ENCODE data around the gene PHF14. TPM values are rescaled to one million over a fixed set of nuclear protein-coding genes. Genes with fewer than 3 reads are reported as not detected.

The PHF14 gene
- total RNA-seq, 1 experiment from 2014 or later: 50.8 TPM

DNA sequence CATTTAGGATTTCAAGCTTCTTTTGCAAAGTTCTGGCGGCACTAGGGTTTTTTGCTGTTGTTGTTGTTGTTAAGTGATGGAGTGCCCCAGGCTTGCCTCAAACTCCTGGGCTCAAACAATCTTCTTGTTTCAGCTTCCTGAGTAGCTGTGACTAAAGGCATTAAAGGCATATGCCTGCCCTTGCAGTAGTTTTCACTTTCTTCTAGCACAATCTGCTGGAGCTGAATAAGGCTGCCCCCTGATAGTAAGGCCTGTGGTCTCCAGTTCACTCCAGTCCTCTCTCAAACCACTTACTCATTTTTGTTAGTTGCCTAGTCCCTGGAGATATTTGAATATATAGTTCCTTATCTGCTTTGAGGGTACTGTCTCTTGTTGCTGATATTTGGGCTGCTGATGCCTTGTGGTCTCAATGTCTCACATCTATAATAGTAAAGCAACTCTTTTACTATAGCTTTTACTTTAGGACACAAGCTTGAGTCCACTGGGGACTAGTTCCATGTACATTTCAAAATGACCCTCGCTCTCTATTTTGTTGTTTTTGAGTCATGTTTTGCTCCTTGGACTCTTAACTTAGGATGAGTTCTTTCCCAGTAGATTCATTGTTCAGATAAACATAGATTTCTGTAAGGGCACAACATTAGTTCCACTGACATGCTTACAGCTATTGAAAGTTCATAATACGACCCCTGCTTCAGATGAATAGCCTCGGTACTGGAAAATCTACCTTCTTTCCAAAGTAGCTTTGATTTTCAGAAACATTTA lies 25.5 kb downstream of the PHF14 start:
- TF ChIP-seq, protein P1, sequence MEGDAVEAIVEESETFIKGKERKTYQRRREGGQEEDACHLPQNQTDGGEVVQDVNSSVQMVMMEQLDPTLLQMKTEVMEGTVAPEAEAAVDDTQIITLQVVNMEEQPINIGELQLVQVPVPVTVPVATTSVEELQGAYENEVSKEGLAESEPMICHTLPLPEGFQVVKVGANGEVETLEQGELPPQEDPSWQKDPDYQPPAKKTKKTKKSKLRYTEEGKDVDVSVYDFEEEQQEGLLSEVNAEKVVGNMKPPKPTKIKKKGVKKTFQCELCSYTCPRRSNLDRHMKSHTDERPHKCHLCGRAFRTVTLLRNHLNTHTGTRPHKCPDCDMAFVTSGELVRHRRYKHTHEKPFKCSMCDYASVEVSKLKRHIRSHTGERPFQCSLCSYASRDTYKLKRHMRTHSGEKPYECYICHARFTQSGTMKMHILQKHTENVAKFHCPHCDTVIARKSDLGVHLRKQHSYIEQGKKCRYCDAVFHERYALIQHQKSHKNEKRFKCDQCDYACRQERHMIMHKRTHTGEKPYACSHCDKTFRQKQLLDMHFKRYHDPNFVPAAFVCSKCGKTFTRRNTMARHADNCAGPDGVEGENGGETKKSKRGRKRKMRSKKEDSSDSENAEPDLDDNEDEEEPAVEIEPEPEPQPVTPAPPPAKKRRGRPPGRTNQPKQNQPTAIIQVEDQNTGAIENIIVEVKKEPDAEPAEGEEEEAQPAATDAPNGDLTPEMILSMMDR (conservative IDR thresholded peaks at IDR 0.05): no peak
- Mint-ChIP-seq H3K4me3 (no peak overlapping the region), H3K36me3 (ENCODE audit: insufficient read depth in 1 of 3, low read depth in 3 of 3) (peaks cover 29 to 61% (median 46%) of the 10 kb centered on the region in 3 experiments), H3K27ac (peak overlapping the region in 2 of 3 experiments; percentile 36 to 53; a peak in 3 of 7 replicates), H3K9me3 (peaks cover 8 to 15% of the 10 kb centered on the region in 2 experiments), H3K4me1 (peaks cover 3 to 7% of the 10 kb centered on the region in 2 experiments), H3K27me3 (ENCODE audit: low read depth) (no peaks in the 10 kb centered on the region)
- no peak for DNase-seq
- Histone ChIP-seq H3K79me1 (ENCODE audit: insufficient read depth, low read depth, low read length, poor library complexity, severe bottlenecking) (no peaks in the 10 kb centered on the region), H3K4ac (ENCODE audit: low read depth, low read length) (no peak overlapping the region), H2BK15ac (ENCODE audit: low read depth, low read length) (no peak overlapping the region), H2BK120ac (ENCODE audit: low read depth, low read length, poor library complexity, severe bottlenecking) (no peak overlapping the region), H4K8ac (replicated peaks; ENCODE audit: insufficient read length, low read depth, low read length) (no peak overlapping the region), H3K4me2 (ENCODE audit: insufficient read depth, insufficient read length, low read length) (no peak overlapping the region), H3K56ac (ENCODE audit: insufficient read length, low read depth, low read length) (no peak overlapping the region), H4K20me1 (ENCODE audit: control insufficient read depth, insufficient read depth, insufficient read length) (no peaks in the 10 kb centered on the region), H2AFZ (ENCODE audit: low read length) (no peak overlapping the region), H4K91ac (ENCODE audit: insufficient read length, low read depth, low read length) (no peak overlapping the region), H3K79me2 (ENCODE audit: insufficient read depth, low read length) (peaks cover 6% of the 10 kb centered on the region; the same call in 1 of the 2 replicates), H4K5ac (ENCODE audit: insufficient read length, low read depth, low read length) (no peak overlapping the region), H3K4me1 (ENCODE audit: insufficient read depth, low read length) (no peaks in the 10 kb centered on the region), H3K23me2 (ENCODE audit: insufficient read length, low read depth, low read length, poor library complexity, severe bottlenecking) (no peaks in the 10 kb centered on the region), H3K9me3 (ENCODE audit: control insufficient read depth, low read depth, low read length) (no peaks in the 10 kb centered on the region), H2BK12ac (ENCODE audit: insufficient read length, low read depth, low read length) (no peak overlapping the region), H3K18ac (ENCODE audit: insufficient read length, low read depth, low read length) (no peak overlapping the region), H2AK5ac (ENCODE audit: insufficient read length, low read length) (no peak overlapping the region), H2BK5ac (ENCODE audit: insufficient read length, low read length) (no peak overlapping the region), H3K27me3 (ENCODE audit: insufficient read depth, low read length) (no peaks in the 10 kb centered on the region), H2BK20ac (ENCODE audit: low read depth, low read length, poor library complexity, severe bottlenecking) (no peak overlapping the region), H3K9ac (ENCODE audit: extremely low read depth, insufficient read length, low read length) (no peak overlapping the region), H3K27ac (ENCODE audit: insufficient read length, low read depth, low read length) (no peak overlapping the region), H3K14ac (ENCODE audit: insufficient read depth, low read length) (no peak overlapping the region), H3T11ph (ENCODE audit: low read length) (no peak overlapping the region), H3K23ac (ENCODE audit: insufficient read length, low read depth, low read length) (no peak overlapping the region)
- WGBS (ENCODE audit: extremely low coverage, insufficient read length, low lambda C conversion rate): no CpG with 5 or more reads among the region's 4 CpGs

Measured in H9 (cell line).